Small intestine (tissue), 7 donors: ENCODE measurements around the gene ZNF536. TPM values are rescaled to one million over a fixed set of nuclear protein-coding genes. Genes with fewer than 3 reads are reported as not detected.

Experiments used
- DNase-seq, 2 donors: peaks; one replicate each; pipeline versions ENCODE4 v3.0.0 to v3.0.0-alpha.2; 2013
- FAIRE-seq: peaks from 2 replicates; lab custom pipeline; 2012; peaks lifted over from hg19 to GRCh38; lab: Jason Lieb, UNC
- H3K27ac ChIP-seq, 3 donors: one replicate each; pipeline ENCODE4 v1.5.1; 2013; ENCODE audit warnings: low read length in 2 of 3, mild to moderate bottlenecking in 2 of 3, control low read depth in 1 of 3, inconsistent platforms in 1 of 3, low read depth in 1 of 3, moderate library complexity in 1 of 3
- H3K27me3 ChIP-seq, 3 donors: one replicate each; pipeline ENCODE4 v1.6.1; 2013; ENCODE audit warnings: low read length in 3 of 3, inconsistent platforms in 1 of 3; ENCODE audit not compliant: control insufficient read depth in 3 of 3, insufficient read depth in 3 of 3
- H3K36me3 ChIP-seq, 3 donors: one replicate each; pipeline ENCODE4 v1.6.1; 2013; ENCODE audit warnings: low read length in 3 of 3, inconsistent platforms in 1 of 3, low read depth in 1 of 3, mild to moderate bottlenecking in 1 of 3, moderate library complexity in 1 of 3; ENCODE audit not compliant: control insufficient read depth in 3 of 3, insufficient read depth in 2 of 3
- H3K4me1 ChIP-seq, 3 donors: one replicate each; pipeline ENCODE4 v1.6.1; 2013; ENCODE audit warnings: low read length in 2 of 3, inconsistent platforms in 1 of 3, low read depth in 1 of 3, mild to moderate bottlenecking in 1 of 3, moderate library complexity in 1 of 3; ENCODE audit not compliant: control insufficient read depth in 3 of 3, insufficient read depth in 2 of 3
- H3K4me3 ChIP-seq, 3 donors: one replicate each; pipeline ENCODE4 v1.5.1; 2013; ENCODE audit warnings: low read length in 3 of 3, control low read depth in 1 of 3, inconsistent platforms in 1 of 3, low read depth in 1 of 3, mild to moderate bottlenecking in 1 of 3, moderate library complexity in 1 of 3
- H3K9me3 ChIP-seq, 2 donors: one replicate each; pipeline ENCODE4 v1.6.1; 2013; ENCODE audit warnings: low read depth in 1 of 2, low read length in 1 of 2; ENCODE audit not compliant: control insufficient read depth in 2 of 2, insufficient read depth in 1 of 2
- WGBS, 3 donors: extraction: QIAGEN DNeasy Blood & Tissue Kit; methylation state at CpG; one replicate each; pipeline ENCODE4 v1.1.7; 2013; 5-methylcytosine and 5-hydroxymethylcytosine counted together
- polyA plus RNA-seq, 4 donors: library from polyadenylated mRNA; stranded (reverse) in 3 of 4; unstranded in 1 of 4; fragments of 200-250 nt in 3 of 4; fragments of 120-200 nt in 1 of 4; gene quantifications; one replicate each; pipeline versions ENCODE4 v1.2.1 to v1.2.3, GENCODE V29; 2013
- donor health status: healthy with polysubstance abuse.
- donor health status: control.
- donor health status: control.
- donor health status: Bipolar disorder and iron deficiency.
- donor health status: healthy.

The ZNF536 gene
- polyA plus RNA-seq, 4 donors, result 0.27 to 3.3 (median 0.98) TPM; not detected in 1

GRCh38 chr19:30375553-30376031 is 3.4 kb downstream of the ZNF536 start:
- FAIRE-seq (no peak), DNase-seq (no peak)
- 61 to 68% (median 63%) methylated on average over 21 to 23 of the region's 23 CpGs for WGBS, 3 donors
- H3K4me3 ChIP-seq, result no peak overlapping the region
- H3K9me3 ChIP-seq, result no peaks in the 10 kb centered on the region
- H3K27me3 ChIP-seq, result peaks cover 5 to 27% (median 5%) of the 10 kb centered on the region in 3 donors
- H3K27ac ChIP-seq, result no peak overlapping the region
- H3K36me3 ChIP-seq, result no peaks in the 10 kb centered on the region
- no peaks in the 10 kb centered on the region for H3K4me1 ChIP-seq

- Histone ChIP-seq H3K4me1 (no peaks in the 10 kb centered on the region), H3K9me3 (no peaks in the 10 kb centered on the region), H3K27me3 (peaks cover 5 to 27% (median 5%) of the 10 kb centered on the region in 3 donors), H3K4me3 (no peak overlapping the region), H3K36me3 (no peaks in the 10 kb centered on the region), H3K27ac (no peak overlapping the region)
- no peak for DNase-seq
- 61 to 71% (median 64%) methylated on average over 4 of the region's 4 CpGs for WGBS, 3 donors
- no peak for FAIRE-seq
Observed at GRCh38 chr19:30376272-30376671, 4.1 kb downstream of the ZNF536 start.

GRCh38 chr19:30376826-30377425 is 4.7 kb downstream of the ZNF536 start:
- Histone ChIP-seq H3K9me3 (no peaks in the 10 kb centered on the region), H3K36me3 (no peaks in the 10 kb centered on the region), H3K4me3 (no peak overlapping the region), H3K27ac (no peak overlapping the region), H3K27me3 (peaks cover 5 to 27% (median 5%) of the 10 kb centered on the region in 3 donors), H3K4me1 (no peaks in the 10 kb centered on the region)
- DNase-seq (no peak), FAIRE-seq (no peak)
- 85 to 92% (median 90%) methylated on average over 15 of the region's 15 CpGs for WGBS, 3 donors

- FAIRE-seq (no peak), DNase-seq (no peak)
- Histone ChIP-seq H3K27me3 (peaks cover 5 to 15% (median 5%) of the 10 kb centered on the region in 3 donors), H3K4me3 (no peak overlapping the region), H3K9me3 (no peaks in the 10 kb centered on the region), H3K4me1 (no peaks in the 10 kb centered on the region), H3K27ac (no peak overlapping the region), H3K36me3 (no peaks in the 10 kb centered on the region)
- WGBS, 3 donors, result 74 to 82% (median 79%) methylated on average over 4 of the region's 4 CpGs
Observed at GRCh38 chr19:30378701-30379100, 6.5 kb downstream of the ZNF536 start.

GRCh38 chr19:30379841-30380610 is 7.8 kb downstream of the ZNF536 start:
- DNase-seq (no peak), FAIRE-seq (no peak)
- Histone ChIP-seq H3K36me3 (no peaks in the 10 kb centered on the region), H3K27me3 (peaks cover 0 to 12% (median 5%) of the 10 kb centered on the region in 3 donors), H3K9me3 (no peaks in the 10 kb centered on the region), H3K4me3 (no peak overlapping the region), H3K4me1 (no peaks in the 10 kb centered on the region), H3K27ac (no peak overlapping the region)
- 59 to 61% (median 60%) methylated on average over 14 of the region's 14 CpGs for WGBS, 3 donors

GRCh38 chr19:30381366-30381765 is 9.2 kb downstream of the ZNF536 start:
- 74 to 86% (median 81%) methylated on average over 4 of the region's 4 CpGs for WGBS, 3 donors
- Histone ChIP-seq H3K27ac (no peak overlapping the region), H3K4me3 (no peak overlapping the region), H3K27me3 (peaks cover 0 to 2% (median under 1%) of the 10 kb centered on the region in 3 donors), H3K36me3 (no peaks in the 10 kb centered on the region), H3K9me3 (no peaks in the 10 kb centered on the region), H3K4me1 (no peaks in the 10 kb centered on the region)
- DNase-seq (no peak), FAIRE-seq (no peak)

- Histone ChIP-seq H3K27me3 (peaks cover 0 to 2% (median 0%) of the 10 kb centered on the region in 3 donors), H3K4me1 (no peaks in the 10 kb centered on the region), H3K9me3 (no peaks in the 10 kb centered on the region), H3K4me3 (no peak overlapping the region), H3K27ac (no peak overlapping the region), H3K36me3 (no peaks in the 10 kb centered on the region)
- WGBS, 3 donors, result 76 to 80% (median 76%) methylated on average over 9 of the region's 9 CpGs
- no peak for DNase-seq
- no peak for FAIRE-seq
Observed at GRCh38 chr19:30385174-30385573, 13.0 kb downstream of the ZNF536 start.

- WGBS, 3 donors, result 76 to 86% (median 84%) methylated on average over 5 of the region's 5 CpGs
- no peak for DNase-seq
- no peak overlapping the region for H3K27ac ChIP-seq
Observed at GRCh38 chr19:30385666-30386065, 13.5 kb downstream of the ZNF536 start.

More at GRCh38 chr19:30385666-30386065, 13.5 kb downstream of the ZNF536 start:
- Histone ChIP-seq H3K36me3 (no peaks in the 10 kb centered on the region), H3K9me3 (no peaks in the 10 kb centered on the region), H3K27me3 (peaks cover 0 to 2% (median 0%) of the 10 kb centered on the region in 3 donors), H3K4me3 (no peak overlapping the region), H3K4me1 (no peaks in the 10 kb centered on the region)
- no peak for FAIRE-seq
